SK-N-SH treated with all-trans-retinoic acid at 6 μM for 48 hours (cell line): Measurements from ENCODE around the gene PCDHGC3.

Experiments
- ATAC-seq: fragments of 200-7000 bp; cut with Tn5 transposase; 3 replicates; pipeline ENCODE4 v1.9.1; 2020; ENCODE audit warnings: mild to moderate bottlenecking, moderate library complexity
- ARNTL ChIP-seq: fragments of 450-650 bp; formaldehyde crosslinking; IDR thresholded peaks from 2 replicates; pipeline ENCODE4 v1.5.0; 2020; ENCODE audit warnings: low read depth, mild to moderate bottlenecking, moderate library complexity, borderline replicate concordance
- BACH2 ChIP-seq: fragments of 250-450 bp; sonication (Bioruptor Pico); IDR thresholded peaks from 2 replicates; pipeline ENCODE4 v1.9.0; 2021; ENCODE audit warnings: mild to moderate bottlenecking, borderline replicate concordance
- CREB5 ChIP-seq: fragments of 250-450 bp; sonication (Bioruptor Pico); IDR thresholded peaks from 2 replicates; pipeline ENCODE4 v1.5.1; 2020; ENCODE audit warnings: low read depth, mild to moderate bottlenecking, moderate library complexity
- CSDC2 ChIP-seq: fragments of 250-450 bp; sonication (Bioruptor Pico); IDR thresholded peaks from 2 replicates; pipeline ENCODE4 v1.5.0; 2020; ENCODE audit warnings: mild to moderate bottlenecking, moderate library complexity
- CSRNP3 ChIP-seq: fragments of 250-450 bp; sonication (Bioruptor Pico); IDR thresholded peaks from 2 replicates; pipeline ENCODE4 v1.5.1; 2021; ENCODE audit warnings: mild to moderate bottlenecking, moderate library complexity
- ESRRG ChIP-seq: fragments of 250-450 bp; sonication (Bioruptor Pico); IDR thresholded peaks from 2 replicates; pipeline ENCODE4 v1.6.1; 2021; ENCODE audit warnings: mild to moderate bottlenecking
- GLIS3 ChIP-seq: fragments of 250-450 bp; sonication (Bioruptor Pico); IDR thresholded peaks from 2 replicates; pipeline ENCODE4 v1.5.0; 2020; ENCODE audit warnings: mild to moderate bottlenecking, moderate library complexity
- ISL1 ChIP-seq: fragments of 250-450 bp; sonication (Bioruptor Pico); IDR thresholded peaks from 2 replicates; pipeline ENCODE4 v2.1.2; 2022; ENCODE audit warnings: mild to moderate bottlenecking, moderate library complexity
- OSR1 ChIP-seq: fragments of 250-450 bp; sonication (Bioruptor Pico); IDR thresholded peaks from 2 replicates; pipeline ENCODE4 v1.8.0; 2022; ENCODE audit warnings: moderate library complexity, mild to moderate bottlenecking, inconsistent platforms
- PPARA ChIP-seq: fragments of 250-450 bp; sonication (Bioruptor Pico); IDR thresholded peaks from 2 replicates; pipeline ENCODE4 v1.5.0; 2020; ENCODE audit warnings: mild to moderate bottlenecking, borderline replicate concordance
- RARB ChIP-seq: fragments of 250-450 bp; sonication (Bioruptor Pico); IDR thresholded peaks from 2 replicates; pipeline ENCODE4 v1.8.0; 2021; ENCODE audit warnings: mild to moderate bottlenecking, moderate library complexity
- SNAI2 ChIP-seq: fragments of 250-450 bp; sonication (Bioruptor Pico); IDR thresholded peaks from 2 replicates; pipeline ENCODE4 v1.5.0; 2020; ENCODE audit warnings: mild to moderate bottlenecking, moderate library complexity
- TCF4 ChIP-seq: fragments of 250-450 bp; sonication (Bioruptor Pico); IDR thresholded peaks from 2 replicates; pipeline ENCODE4 v1.8.0; 2021; ENCODE audit warnings: mild to moderate bottlenecking, moderate library complexity, borderline replicate concordance
- TOX ChIP-seq: fragments of 250-450 bp; sonication (Bioruptor Pico); IDR thresholded peaks from 2 replicates; pipeline ENCODE4 v1.8.0; 2021; ENCODE audit warnings: mild to moderate bottlenecking, moderate library complexity, borderline replicate concordance
- ZC3H10 ChIP-seq: fragments of 250-450 bp; sonication (Bioruptor Pico); IDR thresholded peaks from 2 replicates; pipeline ENCODE4 v1.5.1; 2021; ENCODE audit warnings: mild to moderate bottlenecking, moderate library complexity
- ZFP3 ChIP-seq: fragments of 250-450 bp; sonication (Bioruptor Pico); IDR thresholded peaks from 2 replicates; pipeline ENCODE4 v1.5.0; 2020; ENCODE audit warnings: mild to moderate bottlenecking, moderate library complexity
- ZFP30 ChIP-seq: fragments of 450-650 bp; formaldehyde crosslinking; IDR thresholded peaks from 2 replicates; pipeline ENCODE4 v1.5.0; 2022; ENCODE audit warnings: mild to moderate bottlenecking, moderate library complexity
- ZNF565 ChIP-seq: fragments of 450-650 bp; formaldehyde crosslinking; conservative IDR thresholded peaks from 2 replicates; pipeline ENCODE4 v1.5.0; 2020; ENCODE audit warnings: low read depth, mild to moderate bottlenecking, moderate library complexity
- ZNF70 ChIP-seq: fragments of 450-650 bp; formaldehyde crosslinking; IDR thresholded peaks from 2 replicates; pipeline ENCODE4 v1.5.0; 2020; ENCODE audit warnings: mild to moderate bottlenecking, moderate library complexity
- TF ChIP-seq, protein P1 (sequence below): fragments of 250-450 bp; sonication (Bioruptor Pico); IDR thresholded peaks from 2 replicates; pipeline ENCODE4 v1.5.0; 2020; ENCODE audit warnings: mild to moderate bottlenecking, moderate library complexity
- TF ChIP-seq, protein P2 (sequence below): fragments of 250-450 bp; sonication (Bioruptor Pico); IDR thresholded peaks from 2 replicates; pipeline ENCODE4 v1.8.0; 2021; ENCODE audit warnings: low read depth, mild to moderate bottlenecking, moderate library complexity, borderline replicate concordance

Gene PCDHGC3

DNA sequence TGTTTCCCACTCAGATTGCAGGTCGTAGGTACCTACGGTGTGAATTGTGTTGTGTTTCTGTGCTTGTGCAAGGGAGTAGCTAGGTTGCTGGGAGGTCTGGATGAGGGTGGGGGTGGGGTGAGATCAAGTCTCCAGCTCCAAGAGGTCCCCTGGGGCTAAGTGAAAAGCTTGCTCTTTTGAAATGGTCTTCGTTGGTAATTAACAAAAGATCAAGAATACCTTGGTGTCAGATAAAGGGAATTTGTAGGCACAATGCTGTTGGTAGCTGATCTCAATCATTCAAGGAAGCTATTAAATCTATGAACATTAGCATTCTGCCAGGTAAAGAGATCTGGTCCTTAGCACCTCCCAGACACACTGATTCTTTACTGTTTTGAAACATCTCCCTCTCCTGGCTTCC is 8.1 kb downstream of the PCDHGC3 start (continued):
- TF ChIP-seq, protein P1, sequence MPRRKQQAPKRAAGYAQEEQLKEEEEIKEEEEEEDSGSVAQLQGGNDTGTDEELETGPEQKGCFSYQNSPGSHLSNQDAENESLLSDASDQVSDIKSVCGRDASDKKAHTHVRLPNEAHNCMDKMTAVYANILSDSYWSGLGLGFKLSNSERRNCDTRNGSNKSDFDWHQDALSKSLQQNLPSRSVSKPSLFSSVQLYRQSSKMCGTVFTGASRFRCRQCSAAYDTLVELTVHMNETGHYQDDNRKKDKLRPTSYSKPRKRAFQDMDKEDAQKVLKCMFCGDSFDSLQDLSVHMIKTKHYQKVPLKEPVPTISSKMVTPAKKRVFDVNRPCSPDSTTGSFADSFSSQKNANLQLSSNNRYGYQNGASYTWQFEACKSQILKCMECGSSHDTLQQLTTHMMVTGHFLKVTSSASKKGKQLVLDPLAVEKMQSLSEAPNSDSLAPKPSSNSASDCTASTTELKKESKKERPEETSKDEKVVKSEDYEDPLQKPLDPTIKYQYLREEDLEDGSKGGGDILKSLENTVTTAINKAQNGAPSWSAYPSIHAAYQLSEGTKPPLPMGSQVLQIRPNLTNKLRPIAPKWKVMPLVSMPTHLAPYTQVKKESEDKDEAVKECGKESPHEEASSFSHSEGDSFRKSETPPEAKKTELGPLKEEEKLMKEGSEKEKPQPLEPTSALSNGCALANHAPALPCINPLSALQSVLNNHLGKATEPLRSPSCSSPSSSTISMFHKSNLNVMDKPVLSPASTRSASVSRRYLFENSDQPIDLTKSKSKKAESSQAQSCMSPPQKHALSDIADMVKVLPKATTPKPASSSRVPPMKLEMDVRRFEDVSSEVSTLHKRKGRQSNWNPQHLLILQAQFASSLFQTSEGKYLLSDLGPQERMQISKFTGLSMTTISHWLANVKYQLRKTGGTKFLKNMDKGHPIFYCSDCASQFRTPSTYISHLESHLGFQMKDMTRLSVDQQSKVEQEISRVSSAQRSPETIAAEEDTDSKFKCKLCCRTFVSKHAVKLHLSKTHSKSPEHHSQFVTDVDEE (CRISPR knock-in tag) = no peak
- TF ChIP-seq ZFP30 (CRISPR knock-in tag) (no peak), ZC3H10 (no peak), ARNTL (CRISPR knock-in tag) (no peak), CSRNP3 (CRISPR knock-in tag) (no peak), RARB (no peak), TOX (CRISPR knock-in tag) (no peak), ZNF565 (CRISPR knock-in tag) (no peak), ISL1 (CRISPR knock-in tag) (no peak)

- TF ChIP-seq RARB (no peak), ESRRG (no peak), TOX (CRISPR knock-in tag) (no peak), ARNTL (CRISPR knock-in tag) (no peak), ZC3H10 (no peak), CSDC2 (CRISPR knock-in tag) (no peak), ZFP3 (CRISPR knock-in tag) (no peak), ISL1 (CRISPR knock-in tag) (no peak), TCF4 (CRISPR knock-in tag) (no peak), ZNF565 (CRISPR knock-in tag) (no peak), PPARA (no peak), CREB5 (CRISPR knock-in tag) (no peak)
- TF ChIP-seq, protein P1 (CRISPR knock-in tag) = no peak
- TF ChIP-seq, protein P2, sequence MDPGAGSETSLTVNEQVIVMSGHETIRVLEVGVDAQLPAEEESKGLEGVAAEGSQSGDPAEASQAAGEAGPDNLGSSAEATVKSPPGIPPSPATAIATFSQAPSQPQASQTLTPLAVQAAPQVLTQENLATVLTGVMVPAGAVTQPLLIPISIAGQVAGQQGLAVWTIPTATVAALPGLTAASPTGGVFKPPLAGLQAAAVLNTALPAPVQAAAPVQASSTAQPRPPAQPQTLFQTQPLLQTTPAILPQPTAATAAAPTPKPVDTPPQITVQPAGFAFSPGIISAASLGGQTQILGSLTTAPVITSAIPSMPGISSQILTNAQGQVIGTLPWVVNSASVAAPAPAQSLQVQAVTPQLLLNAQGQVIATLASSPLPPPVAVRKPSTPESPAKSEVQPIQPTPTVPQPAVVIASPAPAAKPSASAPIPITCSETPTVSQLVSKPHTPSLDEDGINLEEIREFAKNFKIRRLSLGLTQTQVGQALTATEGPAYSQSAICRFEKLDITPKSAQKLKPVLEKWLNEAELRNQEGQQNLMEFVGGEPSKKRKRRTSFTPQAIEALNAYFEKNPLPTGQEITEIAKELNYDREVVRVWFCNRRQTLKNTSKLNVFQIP (CRISPR knock-in tag) = no peak
- ATAC-seq = no peak
These were observed 8.5 kb downstream of the PCDHGC3 start for GRCh38 chr5:141484310-141484640.

DNA sequence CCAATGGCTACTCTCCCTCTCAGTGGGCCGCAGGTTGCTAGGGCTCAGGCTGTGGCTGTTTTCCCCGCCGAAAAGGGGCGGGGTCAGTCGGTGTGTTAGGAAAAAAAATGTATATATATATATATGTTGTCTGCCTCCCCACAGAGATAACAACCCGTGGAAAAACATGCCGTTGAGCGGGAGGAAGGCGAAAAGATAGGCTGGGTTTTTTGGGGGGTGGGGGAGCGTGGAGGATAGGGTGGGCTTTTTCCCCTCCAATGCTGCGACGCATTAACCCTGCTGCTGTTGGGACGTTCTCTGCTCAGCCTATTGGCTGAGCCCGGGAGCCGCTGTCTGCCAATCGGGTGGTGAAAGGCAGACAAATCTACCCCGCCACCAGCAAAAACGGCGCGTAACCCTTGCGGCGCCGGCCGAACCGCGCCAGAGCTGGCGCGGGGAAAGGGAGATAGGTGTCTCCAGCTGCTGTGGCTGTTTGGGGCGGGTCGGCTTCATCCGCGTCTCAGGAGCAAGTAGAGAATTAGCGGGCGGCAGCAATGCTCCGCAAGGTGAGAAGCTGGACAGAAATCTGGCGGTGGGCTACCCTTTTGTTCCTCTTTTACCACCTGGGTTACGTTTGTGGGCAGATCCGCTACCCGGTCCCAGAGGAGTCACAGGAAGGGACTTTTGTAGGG is 9.0 kb downstream of the PCDHGC3 start, which contains the start of gene PCDHGC4:
Gene PCDHGC4 (plus strand): TSS at position 390 of the 671 bp plus-strand sequence. CDS start 144 bp downstream, at position 534.
- ATAC-seq = peak; percentile 23; the same call in 1 of the 3 replicates
- TF ChIP-seq ZNF565 (CRISPR knock-in tag) (no peak), GLIS3 (CRISPR knock-in tag) (no peak), SNAI2 (CRISPR knock-in tag) (no peak), ARNTL (CRISPR knock-in tag) (no peak), ZNF70 (CRISPR knock-in tag) (no peak), TCF4 (CRISPR knock-in tag) (no peak), TOX (CRISPR knock-in tag) (no peak), BACH2 (no peak), OSR1 (CRISPR knock-in tag) (no peak), RARB (no peak)
- TF ChIP-seq, protein P1 (CRISPR knock-in tag) = no peak
